HepG2 (cell line): ENCODE data around the gene SLC35G2. TPM values are rescaled to one million over a fixed set of nuclear protein-coding genes. Genes with fewer than 3 reads are reported as not detected.

Experiments used
- ATAC-seq: fragments of 200-7000 bp; cut with Tn5 transposase; 3 replicates; pipeline ENCODE4 v1.9.1; 2020; ENCODE audit warnings: mild to moderate bottlenecking, moderate library complexity
- BruUV-seq: library from RNA; stranded (reverse); fragments of 400-500 nt; replicated peaks from 2 replicates; lab custom pipeline; 2021; lab: Mats Ljungman, UMichigan
- CTCF ChIA-PET: fragments of 300-600 bp; formaldehyde crosslinking; extraction: SDS; loops from one replicate; lab custom pipeline; 2021; ENCODE audit warnings: low total read pairs, inconsistent platforms, low intra/inter-chr PET ratio; lab: Yijun Ruan, JAX
- POLR2A ChIA-PET: fragments of 350-600 bp; sonication (Branson Sonifier 250); formaldehyde crosslinking; loops from one replicate; lab custom pipeline; 2020; ENCODE audit warnings: antibody characterized with exemption, inconsistent platforms; lab: Yijun Ruan, JAX
- DNase-seq: peaks from one replicate; pipeline ENCODE4 v3.0.0-alpha.2; 2015; ENCODE audit warnings: low spot score
- FAIRE-seq: peaks from 3 replicates; lab custom pipeline; 2011; peaks lifted over from hg19 to GRCh38; lab: Jason Lieb, UNC
- H2AFZ ChIP-seq: one replicate; pipeline ENCODE4 v1.6.1; 2011; ENCODE audit warnings: low read length, inconsistent platforms
- H3K27ac ChIP-seq: fragments of 300-600 bp; 3 replicates; pipeline ENCODE4 v1.8.0; 2011; ENCODE audit warnings: mixed run types, mild to moderate bottlenecking, mixed read lengths, low read length, inconsistent platforms; ENCODE audit not compliant: insufficient read depth; ENCODE audit errors: extremely low read length
- H3K27me3 ChIP-seq, 2 experiments: fragments of 200-600 bp in 1 of 2; 2 replicates in 1 of 2; 3 replicates in 1 of 2; pipeline versions ENCODE4 v1.6.0 to v1.8.0; 2011; ENCODE audit warnings: low read length in 2 of 2, mild to moderate bottlenecking in 2 of 2, moderate library complexity in 2 of 2, inconsistent platforms in 1 of 2; ENCODE audit not compliant: insufficient read depth in 2 of 2, control insufficient read depth in 1 of 2
- H3K36me3 ChIP-seq, 2 experiments: fragments of 200-600 bp in 1 of 2; replicated peaks in 1 of 2; 2 replicates in 1 of 2; 3 replicates in 1 of 2; pipeline versions ENCODE4 v1.5.1 to v1.8.0; 2011; ENCODE audit warnings: low read length in 2 of 2, inconsistent platforms in 1 of 2; ENCODE audit not compliant: insufficient read depth in 2 of 2, control insufficient read depth in 1 of 2
- H3K4me1 ChIP-seq: 2 replicates; pipeline ENCODE4 v1.5.1; 2012; ENCODE audit warnings: low read length, inconsistent platforms; ENCODE audit not compliant: insufficient read depth
- H3K4me2 ChIP-seq: 2 replicates; pipeline ENCODE4 v1.6.0; 2011; ENCODE audit warnings: low read depth, low read length, inconsistent platforms
- H3K4me3 ChIP-seq, 3 experiments: fragments of 200-600 bp in 1 of 3; sonication (generic), shearing (Covaris generic) in 1 of 3; replicated peaks in 1 of 3; 2 replicates each; pipeline ENCODE4 v1.5.1; 2011 to 2016; ENCODE audit warnings: low read length in 3 of 3, inconsistent platforms in 2 of 3, low read depth in 2 of 3, mild to moderate bottlenecking in 2 of 3, control low read depth in 1 of 3, mixed read lengths in 1 of 3; ENCODE audit not compliant: insufficient read depth in 1 of 3
- H3K79me2 ChIP-seq: one replicate; pipeline ENCODE4 v1.6.1; 2011; ENCODE audit warnings: low read length, inconsistent platforms; ENCODE audit not compliant: insufficient read depth
- H3K9ac ChIP-seq: 2 replicates; pipeline ENCODE4 v1.6.0; 2011; ENCODE audit warnings: mild to moderate bottlenecking, low read depth, low read length, inconsistent platforms; ENCODE audit not compliant: insufficient read depth
- H3K9me3 ChIP-seq: 2 replicates; pipeline ENCODE4 v1.5.1; 2012; ENCODE audit warnings: mild to moderate bottlenecking, low read length
- H4K20me1 ChIP-seq: 2 replicates; pipeline ENCODE4 v1.6.0; 2011; ENCODE audit warnings: inconsistent platforms, mild to moderate bottlenecking, low read length, moderate library complexity; ENCODE audit not compliant: insufficient read depth
- ATF7-NPFF ChIP-seq: sonication (generic); formaldehyde crosslinking; IDR thresholded peaks from 2 replicates; pipeline ENCODE4 v1.8.1; 2023; ENCODE audit warnings: mild to moderate bottlenecking, low read depth, missing genetic modification reagents, moderate library complexity
- CTCF ChIP-seq: sonication (generic); formaldehyde crosslinking; IDR thresholded peaks from 2 replicates; pipeline ENCODE4 v1.5.0; 2020; ENCODE audit warnings: mild to moderate bottlenecking, missing genetic modification reagents, moderate library complexity
- DBP ChIP-seq: sonication (generic); formaldehyde crosslinking; IDR thresholded peaks from 2 replicates; pipeline ENCODE4 v1.4.0; 2020; ENCODE audit warnings: missing genetic modification reagents; ENCODE audit errors: not compliant biosample characterization
- EEA1 ChIP-seq: sonication (generic); formaldehyde crosslinking; IDR thresholded peaks from 2 replicates; pipeline ENCODE4 v1.5.1; 2020; ENCODE audit warnings: mild to moderate bottlenecking, missing genetic modification reagents, borderline replicate concordance
- ZBTB44 ChIP-seq: sonication (generic); formaldehyde crosslinking; IDR thresholded peaks from 2 replicates; pipeline ENCODE4 v1.4.0; 2020; ENCODE audit warnings: missing genetic modification reagents
- ZNF256 ChIP-seq: sonication (generic); formaldehyde crosslinking; conservative IDR thresholded peaks from 2 replicates; pipeline ENCODE4 v1.4.0; 2020; ENCODE audit warnings: missing genetic modification reagents
- ZNF276 ChIP-seq: sonication (generic); formaldehyde crosslinking; IDR thresholded peaks from 2 replicates; pipeline ENCODE4 v1.4.0; 2020; ENCODE audit warnings: mild to moderate bottlenecking, low read depth, missing genetic modification reagents
- ZNF605 ChIP-seq: sonication (generic); formaldehyde crosslinking; IDR thresholded peaks from 2 replicates; pipeline ENCODE4 v1.8.0; 2022; ENCODE audit warnings: mild to moderate bottlenecking, missing genetic modification reagents
- in situ Hi-C: cut with HindIII; loops from 2 replicates; pipeline ENCODE4 v1.10.0; 2017; ENCODE audit warnings: low pct_unique_long_range_greater_than_20kb; ENCODE audit not compliant: extremely low pct_ligation_motif_present
- intact Hi-C: fragments of 100-400 bp; cut with micrococcal nuclease; formaldehyde crosslinking; loops from one replicate; pipeline ENCODE4 v1.10.0; 2022; ENCODE audit not compliant: unreplicated experiment
- polyA plus RNA-seq, 8 experiments: library from polyadenylated mRNA; depleted of rRNA in 3 of 8; stranded (reverse) in 7 of 8; unstranded in 1 of 8; fragments of >200 nt; fragmentation: Illumina TruSeq in 4 of 8; extraction: Trizol in 4 of 8; gene quantifications; 2 replicates each; pipeline versions ENCODE4 v1.2.1 to v1.2.3, GENCODE V29; 2011 to 2016; ENCODE audit warnings: low read depth in 4 of 8, missing spikeins in 1 of 8, mixed read lengths in 1 of 8; ENCODE audit not compliant: insufficient read depth in 1 of 8
- total RNA-seq, 5 experiments: library from RNA; depleted of rRNA; stranded (reverse); fragments of >200 nt; fragmentation: Illumina TruSeq; extraction: Trizol; gene quantifications; 2 replicates each; pipeline ENCODE4 v1.2.3, GENCODE V29; 2016; ENCODE audit warnings: low read depth in 1 of 5

The SLC35G2 gene
- total and polyA plus RNA-seq, 2 of the 13 experiments (the other 11 are each of a cell fraction or from before 2014, with no cell fraction given): 7.6 to 10.3 TPM

GRCh38 chr3:136858381-136858780 is 39.5 kb downstream of the SLC35G2 start:
- Histone ChIP-seq H3K27ac (no peak overlapping the region), H4K20me1 (no peaks in the 10 kb centered on the region; the same call in 1 of the 2 replicates), H3K9ac (no peak overlapping the region), H2AFZ (no peak overlapping the region), H3K79me2 (peaks cover 22% of the 10 kb centered on the region), H3K4me3 (no peak overlapping the region), H3K36me3 (peaks cover 0 to 7% of the 10 kb centered on the region in 2 experiments; a peak in 4 of 5 replicates), H3K27me3 (no peaks in the 10 kb centered on the region; a peak in 1 of 5 replicates), H3K9me3 (no peaks in the 10 kb centered on the region), H3K4me1 (peaks cover 14% of the 10 kb centered on the region), H3K4me2 (no peak overlapping the region)
- intact Hi-C loops: no loop called here
- ChIA-PET POLR2A (no interaction called here), CTCF (no interaction called here)
- in situ Hi-C loops: no loop called here
- DNase-seq (no peak), FAIRE-seq (no peak), ATAC-seq (no peak)
- TF ChIP-seq ZNF276 (CRISPR knock-in tag): no peak
- no peak for TF ChIP-seq EEA1 (CRISPR knock-in tag)
- no peak for TF ChIP-seq ZNF256 (CRISPR knock-in tag)
- TF ChIP-seq ATF7-NPFF (CRISPR knock-in tag): no peak
- TF ChIP-seq ZNF605 (CRISPR knock-in tag): no peak
- no peak for TF ChIP-seq CTCF (CRISPR knock-in tag)
- TF ChIP-seq DBP (CRISPR knock-in tag): no peak
- TF ChIP-seq ZBTB44 (CRISPR knock-in tag): no peak
- BruUV-seq: no TSS peak
